ENCODE data around the gene HKDC1. TPM values are rescaled to one million over a fixed set of nuclear protein-coding genes. Genes with fewer than 3 reads are reported as not detected.

Gene HKDC1
- total RNA-seq, 1 experiment from 2014 or later: 1.7 TPM

GRCh38 chr10:69270990-69271389 lies 50.9 kb downstream of the HKDC1 start (continued):
- TF ChIP-seq EZH2 (IDR thresholded peaks at IDR 0.05): no peak
- TF ChIP-seq POLR2A (IDR thresholded peaks at IDR 0.05; ENCODE audit: borderline replicate concordance, extremely low read depth, insufficient read depth, insufficient read length): no peak
- no peak for TF ChIP-seq TCF7L2 (IDR thresholded peaks at IDR 0.05; ENCODE audit: borderline replicate concordance, extremely low read depth, insufficient read depth, insufficient read length)

GRCh38 chr10:69272624-69273023 lies 52.5 kb downstream of the HKDC1 start:
- Histone ChIP-seq H3K9me3 (ENCODE audit: control insufficient read depth in 1 of 2, insufficient read depth in 1 of 2, low read depth in 1 of 2, low read length in 2 of 2) (0 out of 4 replicates have a peak, but pooled peaks cover 3 to 6% of the 10 kb centered on the region in 2 experiments), H3K36me3 (ENCODE audit: control insufficient read depth in 1 of 2, insufficient read depth in 2 of 2, low read length in 2 of 2) (no peaks in the 10 kb centered on the region), H3K27me3 (ENCODE audit: insufficient read depth, low read length) (no peaks in the 10 kb centered on the region), H3K4me3 (replicated peaks in 1 of 2; ENCODE audit: low read depth in 1 of 2, low read length in 2 of 2) (no peak overlapping the region), H3K4me1 (ENCODE audit: control insufficient read depth in 1 of 2, insufficient read depth in 2 of 2, low read length in 2 of 2) (no peaks in the 10 kb centered on the region), H3K4me2 (ENCODE audit: low read length) (no peak overlapping the region), H4K20me1 (ENCODE audit: insufficient read depth) (no peaks in the 10 kb centered on the region), H2AFZ (ENCODE audit: low read depth, low read length, poor library complexity, severe bottlenecking) (no peak overlapping the region), H3K79me2 (ENCODE audit: insufficient read depth, low read length) (no peaks in the 10 kb centered on the region), H3K27ac (ENCODE audit: low read depth, low read length) (no peak overlapping the region), H3K9me2 (ENCODE audit: insufficient read depth) (no peaks in the 10 kb centered on the region), H3K9ac (ENCODE audit: low read length) (no peak overlapping the region)
- ATAC-seq (no peak), DNase-seq (ENCODE audit: low read depth, low spot score) (no peak)
- ChIA-PET POLR2A (no interaction called here), RAD21 (ENCODE audit: low non-redundant PET in 1 of 2, low total read pairs in 2 of 2, uncharacterized antibody in 2 of 2, unreplicated experiment in 2 of 2) (no interaction called here), CTCF (no interaction called here)
- BruUV-seq (replicated peaks): no TSS peak
- TF ChIP-seq SP1 (IDR thresholded peaks at IDR 0.05; ENCODE audit: low read depth) (no peak), JUND (IDR thresholded peaks at IDR 0.05) (no peak), TCF7L2 (IDR thresholded peaks at IDR 0.05; ENCODE audit: borderline replicate concordance, extremely low read depth, insufficient read depth, insufficient read length) (no peak), YY1 (IDR thresholded peaks at IDR 0.05; ENCODE audit: extremely low read depth, insufficient replicate concordance, low read depth, low read length) (no peak), CTCF (IDR thresholded peaks at IDR 0.05 in 2 of 3, conservative IDR thresholded peaks at IDR 0.05 in 1 of 3; ENCODE audit: borderline replicate concordance in 1 of 3, insufficient read depth in 1 of 3, low read depth in 2 of 3, low read length in 2 of 3) (no peak), REST (IDR thresholded peaks at IDR 0.05; ENCODE audit: low read depth) (no peak), ZNF274 (IDR thresholded peaks at IDR 0.05; ENCODE audit: low read depth, low read length) (no peak), ZFX (IDR thresholded peaks at IDR 0.05) (no peak), CEBPB (IDR thresholded peaks at IDR 0.05; ENCODE audit: low read depth) (no peak), SIN3A (IDR thresholded peaks at IDR 0.05; ENCODE audit: low read depth) (no peak), FOSL1 (IDR thresholded peaks at IDR 0.05; ENCODE audit: low read depth) (no peak)
- intact Hi-C loops (cut with micrococcal nuclease): no loop called here
